HepG2 (cell line): ENCODE results near the gene LYST. TPM values are rescaled to one million over a fixed set of nuclear protein-coding genes. Genes with fewer than 3 reads are reported as not detected.
A peak's percentile ranks its signal among the peaks of the same experiment; 100 is the strongest.

ENCODE experiments used
- CCDC6 ChIP-seq: sonication (generic); formaldehyde crosslinking; IDR thresholded peaks from 2 replicates; pipeline ENCODE4 v1.8.1; 2022; ENCODE audit warnings: mild to moderate bottlenecking, missing genetic modification reagents, moderate library complexity
- GTF3A ChIP-seq: sonication (generic); formaldehyde crosslinking; conservative IDR thresholded peaks from 2 replicates; pipeline ENCODE4 v1.4.0; 2020; ENCODE audit warnings: mild to moderate bottlenecking, missing genetic modification reagents
- NAIF1 ChIP-seq: sonication (generic); formaldehyde crosslinking; IDR thresholded peaks from 2 replicates; pipeline ENCODE4 v1.5.0; 2020; ENCODE audit warnings: mild to moderate bottlenecking, missing genetic modification reagents, borderline replicate concordance
- NR2F1 ChIP-seq, 2 experiments: fragments of 450-650 bp in 1 of 2; formaldehyde crosslinking in 1 of 2; IDR thresholded peaks; 2 replicates each; pipeline versions ENCODE4 v1.5.0 to v1.6.1; 2016 to 2020; ENCODE audit warnings: mild to moderate bottlenecking in 1 of 2, missing compliant biosample characterization in 1 of 2, missing genetic modification reagents in 1 of 2, moderate library complexity in 1 of 2
- POLR2G ChIP-seq: fragments of 200-400 bp; formaldehyde crosslinking; IDR thresholded peaks from 2 replicates; pipeline ENCODE4 v1.6.1; 2018; ENCODE audit warnings: mild to moderate bottlenecking, low read depth, low read length, moderate library complexity
- RNF2 ChIP-seq: fragments of 450-650 bp; conservative IDR thresholded peaks from 2 replicates; pipeline ENCODE4 v1.6.1; 2016; ENCODE audit warnings: low read depth
- SIX1 ChIP-seq: sonication (generic); formaldehyde crosslinking; IDR thresholded peaks from 2 replicates; pipeline ENCODE4 v1.4.0; 2020; ENCODE audit warnings: missing genetic modification reagents, borderline replicate concordance
- SIX4 ChIP-seq: sonication (generic); formaldehyde crosslinking; IDR thresholded peaks from 2 replicates; pipeline ENCODE4 v1.4.0; 2020; ENCODE audit warnings: missing genetic modification reagents
- TEAD3 ChIP-seq: optimal IDR thresholded peaks from 2 replicates; pipeline ENCODE3; 2016; ENCODE audit warnings: borderline replicate concordance
- ZFX ChIP-seq: sonication (generic); formaldehyde crosslinking; IDR thresholded peaks from 2 replicates; pipeline ENCODE4 v1.4.0; 2020; ENCODE audit warnings: mild to moderate bottlenecking, low read depth, missing genetic modification reagents, moderate library complexity
- ZNF136 ChIP-seq: sonication (generic); formaldehyde crosslinking; IDR thresholded peaks from 2 replicates; pipeline ENCODE4 v1.8.1; 2022; ENCODE audit warnings: low read depth, mild to moderate bottlenecking, moderate library complexity, missing genetic modification reagents
- ZNF230 ChIP-seq: sonication (generic); formaldehyde crosslinking; IDR thresholded peaks from 2 replicates; pipeline ENCODE4 v1.4.0; 2020; ENCODE audit warnings: mild to moderate bottlenecking, missing genetic modification reagents
- ZNF460 ChIP-seq: sonication (generic); formaldehyde crosslinking; IDR thresholded peaks from 2 replicates; pipeline ENCODE4 v1.5.1; 2020; ENCODE audit warnings: missing genetic modification reagents, mild to moderate bottlenecking, borderline replicate concordance
- ZNF724P ChIP-seq: sonication (generic); formaldehyde crosslinking; IDR thresholded peaks from 2 replicates; pipeline ENCODE4 v1.8.0; 2022; ENCODE audit warnings: missing genetic modification reagents, borderline replicate concordance
- ZNF883 ChIP-seq: sonication (generic); formaldehyde crosslinking; IDR thresholded peaks from 2 replicates; pipeline ENCODE4 v1.5.1; 2020; ENCODE audit warnings: mild to moderate bottlenecking, missing genetic modification reagents; ENCODE audit errors: not compliant biosample characterization
- polyA plus RNA-seq, 8 experiments: library from polyadenylated mRNA; depleted of rRNA in 3 of 8; stranded (reverse) in 7 of 8; unstranded in 1 of 8; fragments of >200 nt; fragmentation: Illumina TruSeq in 4 of 8; extraction: Trizol in 4 of 8; gene quantifications; 2 replicates each; pipeline versions ENCODE4 v1.2.1 to v1.2.3, GENCODE V29; 2011 to 2016; ENCODE audit warnings: low read depth in 4 of 8, missing spikeins in 1 of 8, mixed read lengths in 1 of 8; ENCODE audit not compliant: insufficient read depth in 1 of 8
- total RNA-seq, 5 experiments: library from RNA; depleted of rRNA; stranded (reverse); fragments of >200 nt; fragmentation: Illumina TruSeq; extraction: Trizol; gene quantifications; 2 replicates each; pipeline ENCODE4 v1.2.3, GENCODE V29; 2016; ENCODE audit warnings: low read depth in 1 of 5
- TF ChIP-seq, protein P1 (sequence below): IDR thresholded peaks from 2 replicates; pipeline ENCODE4 v1.4.0; 2020; ENCODE audit warnings: mild to moderate bottlenecking, missing genetic modification reagents
- TF ChIP-seq, protein P2 (sequence below): sonication (generic); formaldehyde crosslinking; IDR thresholded peaks from 2 replicates; pipeline ENCODE4 v1.5.0; 2020; ENCODE audit warnings: mild to moderate bottlenecking, missing genetic modification reagents
- TF ChIP-seq, protein P3 (sequence below): sonication (generic); formaldehyde crosslinking; IDR thresholded peaks from 2 replicates; pipeline ENCODE4 v1.4.0; 2020; ENCODE audit warnings: missing genetic modification reagents
- TF ChIP-seq, protein P4 (sequence below): sonication (generic); formaldehyde crosslinking; IDR thresholded peaks from 2 replicates; pipeline ENCODE4 v1.9.0; 2021; ENCODE audit warnings: missing genetic modification reagents, borderline replicate concordance
- TF ChIP-seq, protein P5 (sequence below): sonication (generic); formaldehyde crosslinking; IDR thresholded peaks from 2 replicates; pipeline ENCODE4 v1.5.0; 2020; ENCODE audit warnings: missing genetic modification reagents, mild to moderate bottlenecking, borderline replicate concordance

Gene LYST
- total and polyA plus RNA-seq, 2 of the 13 experiments (the other 11 are each of a cell fraction or from before 2014, with no cell fraction given): 0.91 to 2.5 TPM

DNA sequence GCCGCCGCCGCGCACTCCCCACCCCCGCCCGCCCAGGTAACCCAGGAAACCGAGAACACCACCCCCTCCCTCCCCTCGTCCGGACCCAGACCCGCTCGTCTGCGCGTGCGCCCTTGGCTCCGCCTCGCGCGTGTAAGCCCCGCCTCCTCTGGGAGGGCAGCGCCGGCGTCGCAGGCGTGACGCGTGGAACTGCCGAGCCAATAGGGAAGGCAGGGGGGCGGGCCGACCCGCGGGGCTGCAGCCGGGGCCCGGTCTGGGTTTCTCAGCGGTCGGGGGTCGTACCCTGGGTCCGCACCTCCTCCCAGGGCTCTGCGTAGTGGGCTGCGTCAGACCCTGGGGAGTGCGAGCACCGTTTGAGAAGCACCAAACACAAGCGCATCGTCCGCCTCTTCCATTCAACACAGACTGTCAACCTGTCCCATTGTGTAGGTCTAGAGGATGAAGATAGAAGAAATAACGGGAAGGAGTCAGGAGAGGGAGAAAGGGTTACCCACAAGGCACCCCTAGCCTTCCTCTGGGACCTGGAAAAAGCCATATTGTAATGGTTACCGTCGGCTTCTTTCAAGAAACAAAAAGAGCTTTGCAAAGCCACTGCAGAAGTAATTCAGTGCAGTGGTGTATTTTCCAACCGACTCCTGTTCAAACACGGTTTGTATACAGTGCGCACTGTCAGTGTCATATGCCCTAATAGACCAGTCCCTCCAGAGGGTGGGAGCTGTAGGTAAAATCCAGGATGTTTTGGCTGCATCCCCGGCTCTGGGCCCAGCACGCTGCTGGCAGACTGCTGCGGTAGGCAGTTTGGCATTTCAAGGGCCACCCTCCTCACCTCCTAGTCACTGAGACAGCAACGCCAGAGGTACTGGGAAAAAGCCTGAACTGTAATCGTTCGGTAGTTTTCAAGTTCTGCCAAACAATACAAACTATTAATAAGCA, 473 bp upstream of the LYST start (continued):
- TF ChIP-seq, protein P1, sequence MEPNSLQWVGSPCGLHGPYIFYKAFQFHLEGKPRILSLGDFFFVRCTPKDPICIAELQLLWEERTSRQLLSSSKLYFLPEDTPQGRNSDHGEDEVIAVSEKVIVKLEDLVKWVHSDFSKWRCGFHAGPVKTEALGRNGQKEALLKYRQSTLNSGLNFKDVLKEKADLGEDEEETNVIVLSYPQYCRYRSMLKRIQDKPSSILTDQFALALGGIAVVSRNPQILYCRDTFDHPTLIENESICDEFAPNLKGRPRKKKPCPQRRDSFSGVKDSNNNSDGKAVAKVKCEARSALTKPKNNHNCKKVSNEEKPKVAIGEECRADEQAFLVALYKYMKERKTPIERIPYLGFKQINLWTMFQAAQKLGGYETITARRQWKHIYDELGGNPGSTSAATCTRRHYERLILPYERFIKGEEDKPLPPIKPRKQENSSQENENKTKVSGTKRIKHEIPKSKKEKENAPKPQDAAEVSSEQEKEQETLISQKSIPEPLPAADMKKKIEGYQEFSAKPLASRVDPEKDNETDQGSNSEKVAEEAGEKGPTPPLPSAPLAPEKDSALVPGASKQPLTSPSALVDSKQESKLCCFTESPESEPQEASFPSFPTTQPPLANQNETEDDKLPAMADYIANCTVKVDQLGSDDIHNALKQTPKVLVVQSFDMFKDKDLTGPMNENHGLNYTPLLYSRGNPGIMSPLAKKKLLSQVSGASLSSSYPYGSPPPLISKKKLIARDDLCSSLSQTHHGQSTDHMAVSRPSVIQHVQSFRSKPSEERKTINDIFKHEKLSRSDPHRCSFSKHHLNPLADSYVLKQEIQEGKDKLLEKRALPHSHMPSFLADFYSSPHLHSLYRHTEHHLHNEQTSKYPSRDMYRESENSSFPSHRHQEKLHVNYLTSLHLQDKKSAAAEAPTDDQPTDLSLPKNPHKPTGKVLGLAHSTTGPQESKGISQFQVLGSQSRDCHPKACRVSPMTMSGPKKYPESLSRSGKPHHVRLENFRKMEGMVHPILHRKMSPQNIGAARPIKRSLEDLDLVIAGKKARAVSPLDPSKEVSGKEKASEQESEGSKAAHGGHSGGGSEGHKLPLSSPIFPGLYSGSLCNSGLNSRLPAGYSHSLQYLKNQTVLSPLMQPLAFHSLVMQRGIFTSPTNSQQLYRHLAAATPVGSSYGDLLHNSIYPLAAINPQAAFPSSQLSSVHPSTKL (CRISPR knock-in tag): peak; percentile 9; the same call in 1 of the 2 replicates
- TF ChIP-seq ZNF724P (CRISPR knock-in tag) (no peak), SIX4 (no peak), ZNF883 (CRISPR knock-in tag) (no peak), CCDC6 (CRISPR knock-in tag) (no peak), NAIF1 (CRISPR knock-in tag) (no peak), SIX1 (CRISPR knock-in tag) (no peak), TEAD3 (CRISPR knock-in tag) (no peak), RNF2 (no peak), GTF3A (CRISPR knock-in tag) (no peak), ZFX (CRISPR knock-in tag) (peak; percentile 79; the same call in 1 of the 2 replicates), NR2F1 (CRISPR knock-in tag; IDR thresholded peaks at IDR 0.05) (no peak), ZNF230 (CRISPR knock-in tag) (no peak), POLR2G (peak; percentile 81), ZNF460 (CRISPR knock-in tag) (no peak), ZNF136 (no peak)
- TF ChIP-seq, protein P2, sequence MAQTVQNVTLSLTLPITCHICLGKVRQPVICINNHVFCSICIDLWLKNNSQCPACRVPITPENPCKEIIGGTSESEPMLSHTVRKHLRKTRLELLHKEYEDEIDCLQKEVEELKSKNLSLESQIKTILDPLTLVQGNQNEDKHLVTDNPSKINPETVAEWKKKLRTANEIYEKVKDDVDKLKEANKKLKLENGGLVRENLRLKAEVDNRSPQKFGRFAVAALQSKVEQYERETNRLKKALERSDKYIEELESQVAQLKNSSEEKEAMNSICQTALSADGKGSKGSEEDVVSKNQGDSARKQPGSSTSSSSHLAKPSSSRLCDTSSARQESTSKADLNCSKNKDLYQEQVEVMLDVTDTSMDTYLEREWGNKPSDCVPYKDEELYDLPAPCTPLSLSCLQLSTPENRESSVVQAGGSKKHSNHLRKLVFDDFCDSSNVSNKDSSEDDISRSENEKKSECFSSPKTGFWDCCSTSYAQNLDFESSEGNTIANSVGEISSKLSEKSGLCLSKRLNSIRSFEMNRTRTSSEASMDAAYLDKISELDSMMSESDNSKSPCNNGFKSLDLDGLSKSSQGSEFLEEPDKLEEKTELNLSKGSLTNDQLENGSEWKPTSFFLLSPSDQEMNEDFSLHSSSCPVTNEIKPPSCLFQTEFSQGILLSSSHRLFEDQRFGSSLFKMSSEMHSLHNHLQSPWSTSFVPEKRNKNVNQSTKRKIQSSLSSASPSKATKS (CRISPR knock-in tag): no peak
- TF ChIP-seq, protein P3, sequence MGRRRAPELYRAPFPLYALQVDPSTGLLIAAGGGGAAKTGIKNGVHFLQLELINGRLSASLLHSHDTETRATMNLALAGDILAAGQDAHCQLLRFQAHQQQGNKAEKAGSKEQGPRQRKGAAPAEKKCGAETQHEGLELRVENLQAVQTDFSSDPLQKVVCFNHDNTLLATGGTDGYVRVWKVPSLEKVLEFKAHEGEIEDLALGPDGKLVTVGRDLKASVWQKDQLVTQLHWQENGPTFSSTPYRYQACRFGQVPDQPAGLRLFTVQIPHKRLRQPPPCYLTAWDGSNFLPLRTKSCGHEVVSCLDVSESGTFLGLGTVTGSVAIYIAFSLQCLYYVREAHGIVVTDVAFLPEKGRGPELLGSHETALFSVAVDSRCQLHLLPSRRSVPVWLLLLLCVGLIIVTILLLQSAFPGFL (CRISPR knock-in tag): no peak
- TF ChIP-seq, protein P4, sequence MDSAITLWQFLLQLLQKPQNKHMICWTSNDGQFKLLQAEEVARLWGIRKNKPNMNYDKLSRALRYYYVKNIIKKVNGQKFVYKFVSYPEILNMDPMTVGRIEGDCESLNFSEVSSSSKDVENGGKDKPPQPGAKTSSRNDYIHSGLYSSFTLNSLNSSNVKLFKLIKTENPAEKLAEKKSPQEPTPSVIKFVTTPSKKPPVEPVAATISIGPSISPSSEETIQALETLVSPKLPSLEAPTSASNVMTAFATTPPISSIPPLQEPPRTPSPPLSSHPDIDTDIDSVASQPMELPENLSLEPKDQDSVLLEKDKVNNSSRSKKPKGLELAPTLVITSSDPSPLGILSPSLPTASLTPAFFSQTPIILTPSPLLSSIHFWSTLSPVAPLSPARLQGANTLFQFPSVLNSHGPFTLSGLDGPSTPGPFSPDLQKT (CRISPR knock-in tag): no peak
- TF ChIP-seq, protein P5, sequence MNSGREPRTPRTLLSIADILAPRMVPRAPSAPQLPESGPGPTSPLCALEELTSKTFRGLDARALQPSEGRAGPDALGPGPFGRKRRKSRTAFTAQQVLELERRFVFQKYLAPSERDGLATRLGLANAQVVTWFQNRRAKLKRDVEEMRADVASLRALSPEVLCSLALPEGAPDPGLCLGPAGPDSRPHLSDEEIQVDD (CRISPR knock-in tag): no peak
